Measurements from ENCODE around the gene VAV2.

The VAV2 gene

GRCh38 chr9:134026981-134027380 lies 34.9 kb upstream of the VAV2 start:
- no peak for DNase-seq

GRCh38 chr9:134026581-134026980 lies 34.5 kb upstream of the VAV2 start:
- no peak for DNase-seq

- peak; percentile 52 to 65 for DNase-seq
Measured at GRCh38 chr9:134025606-134026541, 33.8 kb upstream of the VAV2 start.

GRCh38 chr9:134024828-134025605 lies 32.9 kb upstream of the VAV2 start, which contains the start of gene BRD3OS:
TSS of gene BRD3OS (plus strand) at chr9:134025481. CDS start at chr9:134026748, 1,267 bp downstream.
- peak; percentile 90 to 91 for DNase-seq

GRCh38 chr9:134024214-134024792 lies 32.2 kb upstream of the VAV2 start:
- DNase-seq, result no peak

GRCh38 chr9:134014946-134015345 lies 22.8 kb upstream of the VAV2 start:
- DNase-seq, result no peak

GRCh38 chr9:134011401-134011800 lies 19.3 kb upstream of the VAV2 start:
- no peak for DNase-seq

- no peak for DNase-seq
Measured at GRCh38 chr9:134010310-134011173, 18.4 kb upstream of the VAV2 start.

- DNase-seq, result no peak
Measured at GRCh38 chr9:134007571-134007970, 15.4 kb upstream of the VAV2 start.

GRCh38 chr9:134007150-134007549 lies 15.0 kb upstream of the VAV2 start:
- no peak for DNase-seq

- no peak for DNase-seq
Measured at GRCh38 chr9:134005381-134005780, 13.3 kb upstream of the VAV2 start.

- no peak for DNase-seq
Measured at GRCh38 chr9:134004881-134005280, 12.8 kb upstream of the VAV2 start.

GRCh38 chr9:134004131-134004873 lies 12.2 kb upstream of the VAV2 start:
- DNase-seq, result no peak

- no peak for DNase-seq
Measured at GRCh38 chr9:134003237-134003636, 11.1 kb upstream of the VAV2 start.

- no peak for DNase-seq
Measured at GRCh38 chr9:134002796-134003195, 10.7 kb upstream of the VAV2 start.

- no peak for DNase-seq
Measured at GRCh38 chr9:133999851-134000265, 7.7 kb upstream of the VAV2 start.

GRCh38 chr9:133998915-133999595 lies 6.9 kb upstream of the VAV2 start:
- no peak for DNase-seq

GRCh38 chr9:133997584-133997983 lies 5.5 kb upstream of the VAV2 start:
- DNase-seq, result no peak

- DNase-seq, result no peak
Measured at GRCh38 chr9:133996531-133997520, 4.7 kb upstream of the VAV2 start.

Data from stimulated activated CD4-positive, alpha-beta T cell treated with anti-CD3 and anti-CD28 coated beads, Interleukin-2, amount 100 ng/mL, for 24 hours (primary cell).